ENCODE data around the gene RUSC2. TPM values are rescaled to one million over a fixed set of nuclear protein-coding genes. Genes with fewer than 3 reads are reported as not detected.

RUSC2 gene
- total RNA-seq, 4 donors from 2014 or later: 5.1 to 16.0 (median 8.6) TPM

GRCh38 chr9:35538361-35539234 is 48.7 kb downstream of the RUSC2 start:
- peak overlapping the region; percentile 63 to 92 (median 80) for H3K27ac ChIP-seq
- TF ChIP-seq POLR2A (IDR thresholded peaks at IDR 0.05) (peak in 1 of 4 donors; percentile 21), CTCF (IDR thresholded peaks at IDR 0.05) (no peak)
- DNase-seq: no peak
- H3K4me3 ChIP-seq: peak overlapping the region; percentile 10 to 56 (median 30)
- H3K4me1 ChIP-seq: peaks cover 18 to 59% (median 38%) of the 10 kb centered on the region in 3 donors
- intact Hi-C loops (cut with DNase I): no loop called here
- H3K36me3 ChIP-seq: no peaks in the 10 kb centered on the region
- no peaks in the 10 kb centered on the region for H3K9me3 ChIP-seq
- WGBS, 2 donors: 8 to 19% methylated on average over 10 to 11 of the region's 18 CpGs
- no peaks in the 10 kb centered on the region for H3K27me3 ChIP-seq

Other genes with a start within 250 kb of the RUSC2 start
- 10 to 100 TPM; 10.1 to 22.1 (median 14.4) TPM for gene TESK1, start 115.2 kb downstream of the RUSC2 start, total RNA-seq
- gene CD72, start 128.3 kb downstream of the RUSC2 start, total RNA-seq: 1 to 10 TPM in 1 of 4 donors, under 1 TPM in 1, not detected in 2; 0.27 to 1.9 TPM
- 1 to 10 TPM in 3 of 4 donors, under 1 TPM in 1; 0.42 to 4.2 (median 1.5) TPM for gene SIT1, start 160.8 kb downstream of the RUSC2 start, total RNA-seq
- 1,000 to 10,000 TPM in 3 of 4 donors, 100 to 1,000 TPM in 1; 759 to 4,621 (median 3,503) TPM for gene RMRP, start 167.9 kb downstream of the RUSC2 start, total RNA-seq
- 10 to 100 TPM in 3 of 4 donors, 1 to 10 TPM in 1; 6.6 to 19.6 (median 14.2) TPM for gene CCDC107, start 168.2 kb downstream of the RUSC2 start, total RNA-seq
- gene ARHGEF39, start 175.1 kb downstream of the RUSC2 start, total RNA-seq: 10 to 100 TPM in 1 of 4 donors, 1 to 10 TPM in 3; 1.3 to 17.5 (median 5.1) TPM
- gene CA9, start 183.8 kb downstream of the RUSC2 start, total RNA-seq: 1 to 10 TPM in 1 of 4 donors, not detected in 3; 2.2 TPM
- 1,000 to 10,000 TPM in 1 of 4 donors, 100 to 1,000 TPM in 2, 10 to 100 TPM in 1; 80.8 to 1,148 (median 217) TPM for gene TPM2, start 199.8 kb downstream of the RUSC2 start, total RNA-seq
- gene TLN1, start 242.1 kb downstream of the RUSC2 start, total RNA-seq: 100 to 1,000 TPM in 2 of 4 donors, 10 to 100 TPM in 2; 94.7 to 233 (median 112) TPM
- gene CREB3, start 242.6 kb downstream of the RUSC2 start, total RNA-seq: 10 to 100 TPM; 10.5 to 24.2 (median 19.2) TPM

Data from esophagus squamous epithelium (tissue), 5 donors.